AG20443 (cell line): ENCODE measurements around the gene NBDY.
A peak's percentile ranks its signal among the peaks of the same experiment; 100 is the strongest.
"Not testable (repeated sequence)": the region's sequence is repeated elsewhere in the genome, so short reads cannot be mapped to it uniquely, and the experiment has no call there.

ENCODE experiments used
- DNase-seq: peaks from one replicate; pipeline ENCODE4 v3.0.0; 2012; ENCODE audit warnings: low spot score, mixed read lengths

Gene NBDY

GRCh38 chrX:56729152-56729850 lies at the start of gene NBDY:
NBDY (plus strand) TSS chrX:56729243; CDS start chrX:56729354, 111 bp downstream.
- DNase-seq, result peak; percentile 45

DNA sequence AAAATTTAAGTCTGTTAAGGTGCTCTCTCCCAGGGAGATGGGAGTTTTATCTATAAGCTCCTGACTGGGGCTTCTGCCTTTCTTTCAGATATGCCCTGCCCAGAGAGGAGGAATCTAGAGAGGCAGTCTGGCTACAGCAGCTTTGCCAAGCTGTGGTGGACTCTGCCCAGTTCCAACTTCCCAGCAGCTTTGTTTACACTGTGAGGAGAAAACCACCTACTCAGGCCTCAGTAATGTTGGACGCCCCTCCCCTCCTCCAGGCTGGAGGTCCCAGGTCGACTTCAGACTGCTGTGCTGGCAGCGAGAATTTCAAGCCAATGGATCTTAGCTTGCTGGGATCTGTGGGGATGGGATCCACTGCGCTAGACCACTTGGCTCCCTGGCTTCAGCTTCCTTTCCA lies 24.5 kb upstream of the NBDY start:
- DNase-seq, result not testable (repeated sequence)

GRCh38 chrX:56726605-56727004 lies 2.4 kb upstream of the NBDY start:
- peak; percentile 17 for DNase-seq

GRCh38 chrX:56727531-56727930 lies 1.5 kb upstream of the NBDY start:
- no peak for DNase-seq

- no peak for DNase-seq
Observed at GRCh38 chrX:56728321-56728720, 722 bp upstream of the NBDY start.

DNA sequence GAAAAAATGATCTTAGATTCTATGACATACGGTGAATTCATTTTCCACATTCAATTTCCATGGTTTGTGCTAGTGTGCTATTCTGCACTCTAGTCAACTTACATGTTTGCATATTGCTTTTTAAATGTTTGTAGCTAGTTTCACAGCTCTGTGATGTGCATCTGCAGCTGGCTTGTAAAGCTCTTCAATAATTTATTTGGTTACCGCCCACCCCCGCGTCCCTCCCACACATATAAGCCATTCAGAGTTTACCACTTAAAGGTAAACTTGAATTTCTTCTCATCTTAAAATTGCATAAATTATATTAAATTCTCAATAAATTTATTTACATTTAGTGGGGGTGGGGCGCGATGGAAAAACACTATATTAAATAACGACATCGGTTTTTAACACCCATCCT lies 291 bp upstream of the NBDY start:
- peak; percentile 6 for DNase-seq

- DNase-seq, result peak; percentile 15
Observed at GRCh38 chrX:56733459-56734046, 4.5 kb downstream of the NBDY start.

GRCh38 chrX:56736219-56736618 lies 7.2 kb downstream of the NBDY start:
- DNase-seq, result no peak

- DNase-seq, result no peak
Observed at GRCh38 chrX:56738670-56739069, 9.6 kb downstream of the NBDY start.

DNA sequence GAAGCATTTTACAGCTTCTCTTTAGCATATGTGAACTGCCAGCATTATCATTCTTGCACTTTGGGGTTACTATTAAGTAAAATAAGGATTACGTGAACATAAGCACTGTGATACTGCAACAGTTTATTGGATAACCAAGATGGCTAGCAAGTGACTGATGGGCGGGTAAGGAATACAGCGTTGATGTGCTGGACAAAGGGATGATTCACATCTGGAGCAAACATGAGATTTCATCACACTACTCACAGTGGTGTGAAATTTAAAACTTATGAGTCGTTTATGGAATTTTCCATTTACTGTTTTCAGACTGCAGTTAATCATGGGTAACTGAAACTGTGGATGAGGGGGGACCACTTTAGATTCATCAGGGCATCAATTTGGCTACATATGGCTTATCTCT lies 16.0 kb downstream of the NBDY start:
- DNase-seq, result peak; percentile 31

DNA sequence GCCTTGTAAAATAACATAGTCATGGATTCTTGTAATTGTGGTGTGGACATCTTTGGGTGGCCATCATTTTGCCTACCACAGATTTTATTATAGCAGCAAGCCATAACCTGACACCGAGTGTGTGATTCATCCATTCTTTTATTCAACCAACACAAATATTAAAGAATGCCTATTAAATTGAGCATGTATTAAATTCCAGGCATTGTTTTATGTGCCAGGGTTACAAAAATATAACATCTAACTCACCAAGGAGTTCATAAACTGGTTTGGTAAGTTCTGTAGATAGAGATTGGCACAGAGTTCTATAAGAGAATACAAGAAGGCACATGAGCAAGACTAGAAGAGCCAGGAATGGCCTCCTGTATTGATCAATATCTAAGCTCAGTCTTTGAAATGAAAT lies 18.0 kb downstream of the NBDY start:
- DNase-seq, result no peak

GRCh38 chrX:56751071-56751470 lies 22.0 kb downstream of the NBDY start:
- no peak for DNase-seq

DNA sequence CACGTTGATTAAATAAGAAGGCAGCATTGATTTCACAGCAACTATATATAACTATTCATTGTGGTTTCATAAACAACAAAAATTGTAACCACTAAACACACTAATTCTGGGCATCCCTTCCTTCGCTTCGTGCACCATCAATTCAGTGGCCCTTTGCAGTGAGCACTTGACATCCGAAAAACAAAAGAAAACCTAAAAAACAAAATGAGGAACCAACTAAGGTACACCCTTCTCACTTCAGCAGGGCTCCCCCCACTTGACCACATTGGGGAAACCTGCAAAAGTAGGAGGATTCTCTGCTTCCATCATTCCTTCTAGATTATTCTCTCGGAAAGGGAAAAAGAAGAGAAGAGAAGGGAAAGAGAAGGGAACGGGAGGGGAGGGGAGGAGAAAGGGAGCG lies 28.3 kb downstream of the NBDY start:
- DNase-seq, result no peak

DNA sequence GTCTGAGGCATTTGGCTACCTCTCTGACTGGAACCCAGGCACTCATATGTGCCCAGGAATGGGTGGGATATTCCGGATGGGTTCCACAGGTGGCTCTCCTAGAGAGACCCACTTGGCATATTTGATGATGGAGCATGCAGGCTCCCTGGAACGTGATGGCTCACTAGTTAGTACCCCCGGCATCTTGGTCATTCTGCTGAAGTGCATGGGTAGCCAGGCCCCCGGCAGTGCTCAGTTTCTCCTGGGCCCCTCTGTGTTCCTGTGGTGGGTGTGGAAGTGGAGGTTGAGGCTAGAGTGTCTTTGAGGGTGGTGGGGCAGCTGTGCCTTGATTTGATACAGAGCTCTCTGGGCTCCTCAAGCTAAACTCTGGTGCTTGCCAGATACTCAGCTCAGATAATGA lies 29.4 kb downstream of the NBDY start:
- DNase-seq, result no peak

- DNase-seq, result no peak
Observed at GRCh38 chrX:56759736-56760409, 30.8 kb downstream of the NBDY start.

DNA sequence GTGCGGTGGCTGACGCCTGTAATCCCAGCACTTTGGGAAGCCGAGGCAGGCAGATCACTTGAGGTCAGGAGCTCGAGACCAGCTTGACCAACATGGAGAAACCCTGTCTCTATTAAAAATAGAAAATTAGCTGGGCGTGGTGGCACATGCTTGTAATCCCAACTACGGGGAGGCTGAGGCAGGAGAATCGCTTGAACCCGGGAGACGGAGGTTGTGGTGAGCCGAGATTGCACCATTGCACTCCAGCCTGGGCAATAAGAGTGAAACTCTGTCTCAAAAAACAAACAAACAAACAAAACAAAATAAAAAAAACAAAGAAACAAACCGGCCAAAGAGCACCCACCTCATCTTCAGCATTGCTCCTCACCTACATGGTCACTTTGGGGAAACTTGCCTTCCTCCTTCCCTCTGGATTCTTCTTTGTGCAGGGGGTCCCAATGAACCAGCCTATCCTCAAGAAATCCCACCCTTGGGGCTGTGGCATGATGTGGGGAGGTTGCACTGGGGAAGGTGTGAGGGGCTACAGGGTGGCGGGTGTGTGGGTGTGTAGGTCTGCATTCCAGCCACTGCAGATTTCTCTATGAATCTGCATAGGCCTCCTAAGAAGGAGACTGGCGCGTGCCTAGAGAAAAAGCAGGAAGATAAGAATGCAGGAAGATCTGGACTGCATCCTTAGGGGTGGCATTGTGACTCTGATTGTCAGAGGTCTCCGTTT lies 31.5 kb downstream of the NBDY start:
- DNase-seq, result not testable (repeated sequence)

GRCh38 chrX:56761167-56761566 lies 32.1 kb downstream of the NBDY start:
- DNase-seq, result no peak

GRCh38 chrX:56762220-56762619 lies 33.2 kb downstream of the NBDY start:
- no peak for DNase-seq

DNA sequence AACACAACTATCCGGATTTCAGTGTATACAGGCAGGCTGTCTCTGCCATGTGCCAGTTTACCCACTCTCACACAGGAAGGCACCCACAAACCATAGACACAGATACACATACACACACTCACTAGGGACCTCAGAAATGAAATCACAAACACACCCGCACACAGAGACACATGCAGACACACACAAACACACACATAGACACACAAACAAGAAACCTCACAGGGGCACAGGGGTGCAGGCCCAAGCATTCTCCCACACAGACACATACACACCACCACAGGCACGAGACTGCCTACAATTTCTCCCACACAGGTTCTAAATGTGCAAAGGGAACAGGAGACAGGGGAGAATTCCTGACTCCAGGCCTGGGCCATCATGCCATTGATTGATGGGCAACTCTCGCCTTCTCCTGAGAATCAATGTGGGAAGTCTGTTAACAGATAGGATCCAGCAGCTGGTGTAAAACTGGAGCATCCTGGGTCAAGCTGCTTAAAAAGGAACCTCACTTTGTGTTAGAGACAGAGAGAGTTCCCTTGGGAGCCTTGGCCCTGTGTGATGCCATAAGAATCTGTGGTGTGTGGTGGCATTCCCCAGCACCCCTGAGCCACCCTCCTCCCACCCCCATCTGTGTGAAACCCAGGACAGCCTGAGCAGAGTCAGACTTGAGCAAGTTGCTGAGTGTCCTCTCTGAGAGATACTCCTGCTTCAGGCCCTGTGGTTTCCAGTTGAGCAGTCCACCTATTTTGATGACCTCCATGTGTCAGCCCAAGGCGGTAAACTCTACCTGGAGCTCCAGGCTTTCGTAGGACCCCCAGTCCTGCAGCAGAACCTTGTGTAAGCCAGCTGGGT lies 33.9 kb downstream of the NBDY start:
- no peak for DNase-seq

GRCh38 chrX:56763556-56764152 lies 34.6 kb downstream of the NBDY start:
- no peak for DNase-seq
